ENCODE results near the gene MXD3.

MXD3 gene

GRCh38 chr5:177356746-177357145, 45.0 kb upstream of the MXD3 start:
- no peak for TF ChIP-seq OSR1 (CRISPR knock-in tag; IDR thresholded peaks at IDR 0.05)
- no peak for TF ChIP-seq PPARA (CRISPR knock-in tag; IDR thresholded peaks at IDR 0.05; ENCODE audit: borderline replicate concordance)
- TF ChIP-seq TCF4 (CRISPR knock-in tag; IDR thresholded peaks at IDR 0.05; ENCODE audit: borderline replicate concordance): no peak
- no peak for TF ChIP-seq TOX (CRISPR knock-in tag; IDR thresholded peaks at IDR 0.05; ENCODE audit: borderline replicate concordance)
- no peak for TF ChIP-seq CREB5 (CRISPR knock-in tag; IDR thresholded peaks at IDR 0.05; ENCODE audit: low read depth)
- TF ChIP-seq ESRRG (CRISPR knock-in tag; IDR thresholded peaks at IDR 0.05): no peak
- TF ChIP-seq BACH2 (CRISPR knock-in tag; IDR thresholded peaks at IDR 0.05; ENCODE audit: borderline replicate concordance): no peak
- TF ChIP-seq SNAI2 (CRISPR knock-in tag; IDR thresholded peaks at IDR 0.05): no peak
- TF ChIP-seq PATZ1 (CRISPR knock-in tag; IDR thresholded peaks at IDR 0.05; ENCODE audit: borderline replicate concordance): no peak
- no peak for TF ChIP-seq CSDC2 (CRISPR knock-in tag; IDR thresholded peaks at IDR 0.05)
- TF ChIP-seq ZFP3 (CRISPR knock-in tag; IDR thresholded peaks at IDR 0.05): no peak
- no peak for TF ChIP-seq ZNF70 (CRISPR knock-in tag; IDR thresholded peaks at IDR 0.05)
- no peak for TF ChIP-seq ISL1 (CRISPR knock-in tag; IDR thresholded peaks at IDR 0.05)
- TF ChIP-seq ZC3H10 (CRISPR knock-in tag; IDR thresholded peaks at IDR 0.05): no peak
- no peak for TF ChIP-seq ZNF565 (CRISPR knock-in tag; conservative IDR thresholded peaks at IDR 0.05; ENCODE audit: low read depth)
- no peak for TF ChIP-seq ARNTL (CRISPR knock-in tag; IDR thresholded peaks at IDR 0.05; ENCODE audit: borderline replicate concordance, low read depth)
- TF ChIP-seq CSRNP3 (CRISPR knock-in tag; IDR thresholded peaks at IDR 0.05): no peak
- no peak for ATAC-seq

- TF ChIP-seq GLIS3 (CRISPR knock-in tag; IDR thresholded peaks at IDR 0.05) (no peak), ZNF565 (CRISPR knock-in tag; conservative IDR thresholded peaks at IDR 0.05; ENCODE audit: low read depth) (no peak)
- ATAC-seq: no peak
Observed at GRCh38 chr5:177355868-177356168, 44.1 kb upstream of the MXD3 start.

- no peak for TF ChIP-seq ZNF565 (CRISPR knock-in tag; conservative IDR thresholded peaks at IDR 0.05; ENCODE audit: low read depth)
- no peak for TF ChIP-seq ZC3H10 (CRISPR knock-in tag; IDR thresholded peaks at IDR 0.05)
- no peak for TF ChIP-seq PPARA (CRISPR knock-in tag; IDR thresholded peaks at IDR 0.05; ENCODE audit: borderline replicate concordance)
- TF ChIP-seq ZFP3 (CRISPR knock-in tag; IDR thresholded peaks at IDR 0.05): no peak
- no peak for TF ChIP-seq TSHZ2 (CRISPR knock-in tag; IDR thresholded peaks at IDR 0.05)
- TF ChIP-seq CSDC2 (CRISPR knock-in tag; IDR thresholded peaks at IDR 0.05): no peak
- no peak for TF ChIP-seq CSRNP3 (CRISPR knock-in tag; IDR thresholded peaks at IDR 0.05)
- TF ChIP-seq RARB (CRISPR knock-in tag; IDR thresholded peaks at IDR 0.05): no peak
- no peak for TF ChIP-seq SNAI2 (CRISPR knock-in tag; IDR thresholded peaks at IDR 0.05)
- TF ChIP-seq TCF4 (CRISPR knock-in tag; IDR thresholded peaks at IDR 0.05; ENCODE audit: borderline replicate concordance): no peak
- TF ChIP-seq ZNF70 (CRISPR knock-in tag; IDR thresholded peaks at IDR 0.05): no peak
- TF ChIP-seq BACH2 (CRISPR knock-in tag; IDR thresholded peaks at IDR 0.05; ENCODE audit: borderline replicate concordance): no peak
- TF ChIP-seq ARNTL (CRISPR knock-in tag; IDR thresholded peaks at IDR 0.05; ENCODE audit: borderline replicate concordance, low read depth): no peak
- no peak for TF ChIP-seq POU6F1 (CRISPR knock-in tag; IDR thresholded peaks at IDR 0.05; ENCODE audit: borderline replicate concordance, low read depth)
- no peak for TF ChIP-seq ESRRG (CRISPR knock-in tag; IDR thresholded peaks at IDR 0.05)
- no peak for TF ChIP-seq ZFP30 (CRISPR knock-in tag; IDR thresholded peaks at IDR 0.05)
- no peak for ATAC-seq
Observed at GRCh38 chr5:177355162-177355867, 43.6 kb upstream of the MXD3 start.
